Stimulated activated CD4-positive, alpha-beta T cell treated with anti-CD3 and anti-CD28 coated beads, Interleukin-1b, Interleukin-23, amount 100 ng/mL, for 4 hours (primary cell): ENCODE data around the gene MMP1.
"Not testable (repeated sequence)": the region's sequence is repeated elsewhere in the genome, so short reads cannot be mapped to it uniquely, and the experiment has no call there.

Experiments
- DNase-seq, 2 donors: peaks; one replicate each; pipeline ENCODE4 v3.0.0-alpha.2; 2020; ENCODE audit warnings: low read depth in 2 of 2

The MMP1 gene

GRCh38 chr11:102760344-102761035 lies 37.5 kb downstream of the MMP1 start:
- DNase-seq, result no peak

- no peak for DNase-seq
Measured at GRCh38 chr11:102757823-102758549, 40.0 kb downstream of the MMP1 start.

DNA sequence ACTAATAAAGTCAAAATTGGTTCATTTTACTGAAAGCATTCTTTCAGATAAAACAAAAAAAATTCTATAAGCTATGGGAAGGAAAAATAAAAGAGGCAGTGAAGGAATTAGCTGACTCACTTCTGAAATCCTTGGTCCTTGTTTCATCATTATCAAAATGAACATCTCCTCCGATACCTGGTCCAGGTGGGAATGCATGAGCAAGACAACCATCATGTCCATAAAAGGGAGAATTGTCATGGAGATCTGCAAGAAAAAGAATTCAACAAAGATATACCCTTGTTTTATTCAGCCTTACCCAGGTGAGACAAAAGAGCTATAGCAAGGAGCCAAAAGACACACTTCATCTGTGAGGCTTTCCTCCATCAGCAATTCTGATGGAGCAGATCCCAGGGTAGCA lies 44.7 kb downstream of the MMP1 start:
- DNase-seq, result no peak

- DNase-seq, result no peak
Measured at GRCh38 chr11:102751673-102752072, 46.3 kb downstream of the MMP1 start.

- DNase-seq, result no peak
Measured at GRCh38 chr11:102749101-102749722, 48.7 kb downstream of the MMP1 start.

DNA sequence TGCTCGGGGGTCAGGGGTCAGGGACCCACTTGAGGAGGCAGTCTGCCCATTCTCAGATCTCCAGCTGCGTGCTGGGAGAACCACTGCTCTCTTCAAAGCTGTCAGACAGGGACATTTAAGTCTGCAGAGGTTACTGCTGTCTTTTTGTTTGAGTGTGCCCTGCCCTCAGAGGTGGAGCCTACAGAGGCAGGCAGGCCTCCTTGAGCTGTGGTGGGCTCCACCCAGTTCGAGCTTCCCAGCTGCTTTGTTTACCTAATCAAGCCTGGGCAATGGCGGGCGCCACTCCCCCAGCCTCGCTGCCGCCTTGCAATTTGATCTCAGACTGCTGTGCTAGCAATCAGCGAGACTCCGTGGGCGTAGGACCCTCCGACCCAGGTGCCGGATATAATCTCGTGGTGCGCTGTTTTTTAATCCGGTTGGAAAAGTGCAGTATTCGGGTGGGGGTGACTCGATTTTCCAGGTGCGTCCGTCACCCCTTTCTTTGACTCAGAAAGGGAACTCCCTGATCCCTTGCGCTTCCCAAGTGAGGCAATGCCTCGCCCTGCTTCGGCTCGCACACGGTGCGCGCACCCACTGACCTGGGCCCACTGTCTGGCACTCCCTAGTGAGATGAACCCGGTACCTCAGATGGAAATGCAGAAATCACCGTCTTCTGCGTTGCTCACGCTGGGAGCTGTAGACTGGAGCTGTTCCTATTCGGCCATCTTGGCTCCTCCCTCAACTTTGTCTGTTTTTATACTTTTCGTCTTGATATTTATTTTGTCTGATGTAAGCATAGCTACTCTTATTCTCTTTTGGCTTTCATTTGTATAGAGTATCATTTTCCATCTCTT lies 51.0 kb downstream of the MMP1 start:
- not testable (repeated sequence) for DNase-seq
